ENCODE measurements around the gene ITIH1. TPM values are rescaled to one million over a fixed set of nuclear protein-coding genes. Genes with fewer than 3 reads are reported as not detected.
"Not testable (repeated sequence)": the region's sequence is repeated elsewhere in the genome, so short reads cannot be mapped to it uniquely, and the experiment has no call there.

ITIH1 gene
- total RNA-seq, 1 experiment from 2014 or later: 0.31 TPM

GRCh38 chr3:52775877-52776276 is 1.5 kb upstream of the ITIH1 start:
- Histone ChIP-seq H3K27me3 (ENCODE audit: control insufficient read depth, insufficient read depth, low read length) (no peaks in the 10 kb centered on the region), H3K36me3 (ENCODE audit: control insufficient read depth, insufficient read depth, low read length) (no peaks in the 10 kb centered on the region), H3K27ac (ENCODE audit: low read length) (no peak overlapping the region), H3K4me3 (ENCODE audit: low read depth in 2 of 2, low read length in 2 of 2) (no peak overlapping the region), H3K9me3 (ENCODE audit: control insufficient read depth, insufficient read depth, low read depth, low read length) (no peaks in the 10 kb centered on the region), H3K4me1 (ENCODE audit: control insufficient read depth, insufficient read depth, low read length) (peaks cover 2% of the 10 kb centered on the region; the same call in 1 of the 2 replicates)
- ChIA-PET POLR2A (interaction anchor here (0.7 kb wide), 1 partner anchor 572 kb away, joined by 3 read pairs; no protein-coding TSS in a partner anchor), CTCF (no interaction called here)
- intact Hi-C loops (cut with micrococcal nuclease; ENCODE audit: unreplicated experiment) (no loop called here), in situ Hi-C loops (cut with HindIII; ENCODE audit: low pct_unique_long_range_greater_than_20kb, low sequenced_read_pairs) (no loop called here)
- no TSS peak for BruUV-seq (replicated peaks)
- no peak for TF ChIP-seq CTCF (IDR thresholded peaks at IDR 0.05)
- TF ChIP-seq REST (IDR thresholded peaks at IDR 0.05; ENCODE audit: insufficient read depth in 1 of 2, low read depth in 2 of 2, low read length in 1 of 2): no peak
- TF ChIP-seq TCF7L2 (IDR thresholded peaks at IDR 0.05; ENCODE audit: low read depth, low read length): no peak
- TF ChIP-seq SIN3A (IDR thresholded peaks at IDR 0.05; ENCODE audit: borderline replicate concordance, insufficient read depth, low read depth, low read length): no peak
- no peak for TF ChIP-seq POLR2AphosphoS5 (IDR thresholded peaks at IDR 0.05; ENCODE audit: low read depth, low read length)
- ATAC-seq (no peak), DNase-seq (ENCODE audit: low read depth, low spot score) (no peak)

GRCh38 chr3:52776486-52776885 is 913 bp upstream of the ITIH1 start:
- CTCF ChIA-PET; H3K27me3 ChIP-seq (ENCODE audit: control insufficient read depth, insufficient read depth, low read length); H3K4me1 ChIP-seq (ENCODE audit: control insufficient read depth, insufficient read depth, low read length); H3K36me3 ChIP-seq (ENCODE audit: control insufficient read depth, insufficient read depth, low read length); BruUV-seq (replicated peaks); H3K9me3 ChIP-seq (ENCODE audit: control insufficient read depth, insufficient read depth, low read depth, low read length); DNase-seq (ENCODE audit: low read depth, low spot score); H3K4me3 ChIP-seq (ENCODE audit: low read depth in 2 of 2, low read length in 2 of 2); intact Hi-C loops (cut with micrococcal nuclease; ENCODE audit: unreplicated experiment); H3K27ac ChIP-seq (ENCODE audit: low read length); ATAC-seq; in situ Hi-C loops (cut with HindIII; ENCODE audit: low pct_unique_long_range_greater_than_20kb, low sequenced_read_pairs): not testable (repeated sequence)
- POLR2A ChIA-PET: interaction anchor here (0.7 kb wide), 1 partner anchor 571 kb away, joined by 3 read pairs; no protein-coding TSS in a partner anchor

GRCh38 chr3:52777959-52778805 is 783 bp downstream of the ITIH1 start:
- H3K9me3 ChIP-seq (ENCODE audit: control insufficient read depth, insufficient read depth, low read depth, low read length): no peaks in the 10 kb centered on the region
- in situ Hi-C loops (cut with HindIII; ENCODE audit: low pct_unique_long_range_greater_than_20kb, low sequenced_read_pairs) (no loop called here), intact Hi-C loops (cut with micrococcal nuclease; ENCODE audit: unreplicated experiment) (no loop called here)
- H3K27me3 ChIP-seq (ENCODE audit: control insufficient read depth, insufficient read depth, low read length): no peaks in the 10 kb centered on the region; the same call in 1 of the 2 replicates
- no peaks in the 10 kb centered on the region for H3K4me1 ChIP-seq (ENCODE audit: control insufficient read depth, insufficient read depth, low read length)
- ATAC-seq: no peak
- no peak for DNase-seq (ENCODE audit: low read depth, low spot score)
- TF ChIP-seq POLR2AphosphoS5 (IDR thresholded peaks at IDR 0.05; ENCODE audit: low read depth, low read length) (no peak), REST (IDR thresholded peaks at IDR 0.05; ENCODE audit: insufficient read depth in 1 of 2, low read depth in 2 of 2, low read length in 1 of 2) (0 out of 4 replicates have a peak, but pooled peaks of 1 of the 2 experiments have one; percentile 33)
- no peak overlapping the region for H3K4me3 ChIP-seq (ENCODE audit: low read depth in 2 of 2, low read length in 2 of 2)
- ChIA-PET CTCF (no interaction called here), POLR2A (no interaction called here)
- no peaks in the 10 kb centered on the region for H3K36me3 ChIP-seq (ENCODE audit: control insufficient read depth, insufficient read depth, low read length)
- H3K27ac ChIP-seq (ENCODE audit: low read length): no peak overlapping the region
- no TSS peak for BruUV-seq (replicated peaks)

All from Panc1 (cell line).